Measurements from ENCODE around the gene SH2B3. TPM values are rescaled to one million over a fixed set of nuclear protein-coding genes. Genes with fewer than 3 reads are reported as not detected.

SH2B3 gene
- total RNA-seq, 1 experiment from 2014 or later = 40.3 TPM

DNA sequence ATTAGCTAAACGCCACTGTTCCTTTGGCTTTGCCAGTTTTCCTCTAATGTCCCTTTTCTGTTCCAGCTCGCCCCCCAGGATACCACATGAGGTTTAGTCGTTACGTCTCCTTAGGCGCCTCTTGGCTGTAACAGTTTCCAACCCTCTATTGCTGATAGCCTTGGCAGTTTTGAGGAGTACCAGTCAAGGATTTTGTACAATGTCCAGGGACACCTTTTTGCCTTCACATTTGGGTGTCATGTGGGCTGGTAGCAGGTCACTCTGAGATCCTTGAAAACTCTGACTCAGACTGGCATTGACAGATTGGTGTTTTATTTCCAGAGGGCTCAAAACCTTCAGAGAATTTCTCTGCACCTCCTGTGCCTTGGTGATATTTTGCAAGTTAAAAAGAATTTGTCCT is 14.1 kb downstream of the SH2B3 start:
- Histone ChIP-seq H2BK120ac (ENCODE audit: low read depth, low read length, poor library complexity, severe bottlenecking) (no peak overlapping the region), H2BK15ac (ENCODE audit: low read depth, low read length) (no peak overlapping the region), H3K27ac (ENCODE audit: insufficient read length, low read depth, low read length) (no peak overlapping the region), H3K4me2 (ENCODE audit: insufficient read depth, insufficient read length, low read length) (no peak overlapping the region), H3K4me1 (ENCODE audit: insufficient read depth, low read length) (no peaks in the 10 kb centered on the region; the same call in none of the 2 replicates), H3K9me3 (ENCODE audit: control insufficient read depth, low read depth, low read length) (no peaks in the 10 kb centered on the region), H2BK12ac (ENCODE audit: insufficient read length, low read depth, low read length) (no peak overlapping the region), H3K18ac (ENCODE audit: insufficient read length, low read depth, low read length) (no peak overlapping the region), H3K56ac (ENCODE audit: insufficient read length, low read depth, low read length) (no peak overlapping the region), H4K8ac (replicated peaks; ENCODE audit: insufficient read length, low read depth, low read length) (no peak overlapping the region), H3K23me2 (ENCODE audit: insufficient read length, low read depth, low read length, poor library complexity, severe bottlenecking) (no peaks in the 10 kb centered on the region), H3T11ph (ENCODE audit: low read length) (no peak overlapping the region), H2AK5ac (ENCODE audit: insufficient read length, low read length) (no peak overlapping the region), H3K79me2 (ENCODE audit: insufficient read depth, low read length) (peaks cover 8% of the 10 kb centered on the region; the same call in 1 of the 2 replicates), H3K23ac (ENCODE audit: insufficient read length, low read depth, low read length) (no peak overlapping the region), H3K14ac (ENCODE audit: insufficient read depth, low read length) (no peak overlapping the region), H2BK20ac (ENCODE audit: low read depth, low read length, poor library complexity, severe bottlenecking) (no peak overlapping the region), H2BK5ac (ENCODE audit: insufficient read length, low read length) (no peak overlapping the region), H4K91ac (ENCODE audit: insufficient read length, low read depth, low read length) (no peak overlapping the region), H2AFZ (ENCODE audit: low read length) (no peak overlapping the region), H3K27me3 (ENCODE audit: insufficient read depth, low read length) (no peaks in the 10 kb centered on the region), H3K79me1 (ENCODE audit: insufficient read depth, low read depth, low read length, poor library complexity, severe bottlenecking) (no peaks in the 10 kb centered on the region), H3K9ac (ENCODE audit: extremely low read depth, insufficient read length, low read length) (no peak overlapping the region), H4K5ac (ENCODE audit: insufficient read length, low read depth, low read length) (no peak overlapping the region), H4K20me1 (ENCODE audit: control insufficient read depth, insufficient read depth, insufficient read length) (no peaks in the 10 kb centered on the region), H3K4ac (ENCODE audit: low read depth, low read length) (no peak overlapping the region)
- Mint-ChIP-seq H3K4me3 (no peak overlapping the region), H3K27me3 (ENCODE audit: low read depth) (no peaks in the 10 kb centered on the region), H3K4me1 (peaks cover 31 to 35% of the 10 kb centered on the region in 2 experiments), H3K36me3 (ENCODE audit: insufficient read depth in 1 of 3, low read depth in 3 of 3) (peaks cover 15 to 50% (median 17%) of the 10 kb centered on the region in 3 experiments), H3K9me3 (no peaks in the 10 kb centered on the region), H3K27ac (no peak overlapping the region)
- WGBS (ENCODE audit: extremely low coverage, insufficient read length, low lambda C conversion rate) = no CpG with 5 or more reads among the region's 5 CpGs
- TF ChIP-seq, protein P1, sequence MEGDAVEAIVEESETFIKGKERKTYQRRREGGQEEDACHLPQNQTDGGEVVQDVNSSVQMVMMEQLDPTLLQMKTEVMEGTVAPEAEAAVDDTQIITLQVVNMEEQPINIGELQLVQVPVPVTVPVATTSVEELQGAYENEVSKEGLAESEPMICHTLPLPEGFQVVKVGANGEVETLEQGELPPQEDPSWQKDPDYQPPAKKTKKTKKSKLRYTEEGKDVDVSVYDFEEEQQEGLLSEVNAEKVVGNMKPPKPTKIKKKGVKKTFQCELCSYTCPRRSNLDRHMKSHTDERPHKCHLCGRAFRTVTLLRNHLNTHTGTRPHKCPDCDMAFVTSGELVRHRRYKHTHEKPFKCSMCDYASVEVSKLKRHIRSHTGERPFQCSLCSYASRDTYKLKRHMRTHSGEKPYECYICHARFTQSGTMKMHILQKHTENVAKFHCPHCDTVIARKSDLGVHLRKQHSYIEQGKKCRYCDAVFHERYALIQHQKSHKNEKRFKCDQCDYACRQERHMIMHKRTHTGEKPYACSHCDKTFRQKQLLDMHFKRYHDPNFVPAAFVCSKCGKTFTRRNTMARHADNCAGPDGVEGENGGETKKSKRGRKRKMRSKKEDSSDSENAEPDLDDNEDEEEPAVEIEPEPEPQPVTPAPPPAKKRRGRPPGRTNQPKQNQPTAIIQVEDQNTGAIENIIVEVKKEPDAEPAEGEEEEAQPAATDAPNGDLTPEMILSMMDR (conservative IDR thresholded peaks at IDR 0.05) = no peak
- no peak for DNase-seq

Measured in H9 (cell line).